GM19043 (cell line): ENCODE data around the gene RPS6KA6.

Experiments
- ATAC-seq: cut with Tn5 transposase; IDR thresholded peaks from one replicate; pipeline ENCODE4 v1.9.1; 2021; ENCODE audit warnings: low read depth; ENCODE audit not compliant: unreplicated experiment

RPS6KA6 gene

DNA sequence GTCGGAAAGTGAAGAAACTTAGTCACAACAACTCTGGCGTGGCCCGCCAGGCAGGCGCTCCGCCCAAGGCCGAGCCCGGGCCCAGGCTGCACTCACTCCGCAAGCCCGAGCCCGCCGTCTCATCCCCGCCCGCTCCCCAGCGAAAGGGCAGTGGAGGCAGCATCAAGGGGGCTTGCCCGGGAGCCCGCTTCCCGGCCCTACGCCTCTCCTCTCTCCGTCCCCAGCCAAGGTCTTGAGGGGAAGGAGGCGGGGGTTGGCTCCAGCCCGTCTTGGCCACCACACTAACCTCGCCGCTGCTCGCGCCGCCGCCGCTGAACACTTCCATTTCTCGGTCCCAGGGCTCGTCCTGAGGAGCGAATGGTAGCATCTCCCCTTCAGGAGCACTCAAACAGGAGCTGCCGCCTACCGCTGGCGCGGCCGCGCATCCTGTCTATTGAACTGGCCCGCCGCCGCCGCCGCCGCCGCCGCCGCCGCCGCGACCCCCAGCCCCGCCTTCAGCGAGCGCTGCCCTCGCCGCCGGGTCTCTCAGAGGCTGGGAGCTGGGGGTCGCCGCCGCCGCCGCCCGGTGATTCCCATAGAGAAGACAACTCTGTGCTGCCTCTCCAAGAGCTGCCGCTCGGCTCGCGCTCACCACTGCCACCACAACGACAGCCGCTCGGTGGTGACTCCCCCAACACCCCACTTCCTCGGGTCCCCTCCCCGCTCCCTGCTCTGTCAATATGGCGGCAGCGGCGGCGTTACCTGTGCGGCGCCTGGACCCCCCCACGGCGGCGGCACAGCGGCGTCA lies at the start of gene RPS6KA6:
Gene RPS6KA6 (minus strand): TSS at position 667 of the 787 bp plus-strand sequence. CDS start 300 bp downstream, at position 367.
- no peak for ATAC-seq

DNA sequence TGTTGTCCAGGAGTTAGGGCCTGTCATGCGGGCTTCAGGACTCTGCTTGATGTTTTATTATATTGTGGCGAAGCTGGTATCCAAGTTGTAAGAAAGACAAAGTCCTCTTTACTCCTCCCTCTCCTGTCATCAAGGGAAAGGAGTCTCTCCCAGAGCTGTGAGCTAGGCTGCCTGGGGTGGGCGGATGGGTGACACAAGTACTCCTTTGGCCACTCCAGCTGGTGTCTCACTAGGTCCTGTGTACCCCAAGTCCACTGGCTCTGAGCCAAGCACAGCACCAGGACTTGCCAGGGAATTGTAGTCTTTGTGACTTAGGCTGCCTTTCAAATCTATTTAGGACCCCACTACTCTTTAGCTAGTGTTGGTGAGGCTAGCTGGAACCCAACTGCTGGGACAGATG lies 36.7 kb upstream of the RPS6KA6 start:
- no peak for ATAC-seq

DNA sequence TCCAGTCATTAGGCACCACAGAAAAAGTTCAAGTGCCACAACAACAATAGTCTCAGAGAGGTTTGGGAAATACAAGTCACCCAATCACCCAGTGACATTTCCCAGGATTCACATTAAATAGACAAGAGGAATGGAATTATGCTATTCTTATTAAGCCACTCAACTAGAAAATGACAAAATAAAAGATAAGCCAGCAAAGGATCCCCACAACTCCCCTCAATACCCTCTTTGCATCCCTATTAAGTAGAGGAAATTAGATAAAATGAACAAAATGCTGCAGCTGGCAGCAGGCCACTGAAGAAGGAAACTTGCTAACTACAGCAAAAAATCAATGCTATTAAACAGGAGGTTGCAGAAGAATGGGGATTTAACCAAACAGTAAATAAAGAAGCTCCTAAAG lies 35.3 kb upstream of the RPS6KA6 start:
- ATAC-seq, result no peak

DNA sequence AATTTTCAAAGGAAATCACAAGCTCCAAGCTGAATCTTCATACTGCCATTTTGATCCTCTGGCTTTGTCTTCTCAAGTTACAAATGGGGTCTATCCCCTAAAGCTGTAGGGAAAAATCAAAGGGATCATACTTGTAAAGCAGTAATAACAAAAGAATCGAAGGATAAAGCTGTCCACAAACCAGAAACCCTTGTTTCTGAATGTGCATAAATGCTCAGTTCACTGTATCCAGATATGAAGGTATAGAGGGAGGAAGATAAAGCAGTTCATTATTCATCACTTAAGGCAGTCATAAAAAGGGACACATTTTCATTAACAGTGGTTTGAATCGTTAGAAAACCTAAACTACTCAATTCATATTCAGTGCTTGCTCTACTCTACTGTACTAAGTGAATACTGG lies 33.2 kb upstream of the RPS6KA6 start:
- ATAC-seq, result no peak

DNA sequence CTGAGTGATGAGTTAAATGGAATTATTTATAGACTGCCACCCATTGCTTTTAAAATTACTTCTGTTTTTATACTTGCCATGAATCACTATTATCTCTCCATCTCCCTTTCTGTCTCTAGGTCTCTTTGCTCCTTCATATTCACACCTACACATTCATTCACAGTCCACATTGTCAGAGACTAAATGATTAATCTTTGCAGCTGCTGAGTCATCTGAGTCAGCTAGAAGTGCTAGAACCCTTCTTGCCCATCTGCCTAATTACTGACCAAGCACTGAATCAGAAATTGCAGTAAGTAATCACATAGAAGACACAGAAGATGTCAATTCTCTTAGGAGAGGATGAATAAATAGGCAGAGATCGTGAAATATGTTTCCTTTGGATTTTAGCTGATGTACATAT lies 31.6 kb upstream of the RPS6KA6 start:
- no peak for ATAC-seq

DNA sequence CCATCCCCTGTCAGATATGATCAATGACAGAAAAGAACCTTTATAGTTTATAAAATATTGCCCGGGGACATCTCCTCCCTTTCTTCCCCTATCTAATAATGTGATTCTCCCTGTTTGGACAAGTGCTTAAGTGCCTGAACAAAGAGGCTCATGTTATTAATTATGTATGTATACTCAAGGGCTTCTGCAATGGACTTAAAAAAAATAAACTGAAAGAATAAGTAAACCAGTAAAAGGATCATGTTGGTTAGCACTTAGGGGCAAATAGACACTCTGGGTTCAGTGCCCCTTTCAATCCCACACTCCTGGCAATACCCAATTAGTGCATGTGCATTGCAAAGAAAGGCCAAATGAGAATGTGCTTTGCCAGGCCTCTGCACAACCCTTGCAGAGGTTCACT lies 30.7 kb upstream of the RPS6KA6 start:
- ATAC-seq, result no peak

DNA sequence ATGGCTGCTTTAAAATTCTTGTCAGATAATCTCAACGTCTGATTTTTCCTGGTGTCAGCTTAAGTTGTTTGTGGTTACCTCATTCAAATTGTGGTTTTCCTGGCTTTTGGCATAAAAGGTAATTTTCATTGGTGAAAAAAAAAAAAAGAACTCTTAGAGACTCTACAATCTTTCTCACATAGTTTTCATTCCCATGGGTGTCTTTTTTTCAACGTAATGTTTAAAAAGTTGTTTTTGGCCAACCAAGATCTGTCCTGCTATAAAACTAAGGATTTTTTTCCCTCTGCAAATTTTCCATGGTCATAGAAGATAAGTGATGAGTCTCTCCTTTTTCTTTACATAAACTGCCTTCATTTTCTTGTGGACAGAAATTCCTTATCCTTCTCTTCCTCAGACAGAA lies 28.9 kb upstream of the RPS6KA6 start:
- no peak for ATAC-seq

DNA sequence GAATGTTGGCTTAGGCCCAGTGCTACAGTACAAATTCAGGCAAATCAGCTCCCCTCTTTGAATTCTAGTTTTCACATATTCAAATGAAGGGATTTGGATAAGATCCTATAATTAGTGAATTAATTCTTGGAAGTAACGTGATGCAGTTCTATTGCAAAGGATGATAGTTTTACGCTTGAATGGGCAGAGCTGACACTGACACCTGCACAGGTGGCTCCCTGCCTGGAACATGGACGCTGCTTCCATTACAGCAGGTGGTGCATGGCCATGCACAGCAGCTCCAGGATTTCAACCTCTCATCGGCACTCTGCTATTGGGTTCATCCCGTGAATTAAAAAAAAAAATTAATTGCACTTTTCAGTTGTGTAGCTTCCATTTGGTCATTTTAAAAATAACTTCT lies 28.4 kb upstream of the RPS6KA6 start:
- no peak for ATAC-seq

DNA sequence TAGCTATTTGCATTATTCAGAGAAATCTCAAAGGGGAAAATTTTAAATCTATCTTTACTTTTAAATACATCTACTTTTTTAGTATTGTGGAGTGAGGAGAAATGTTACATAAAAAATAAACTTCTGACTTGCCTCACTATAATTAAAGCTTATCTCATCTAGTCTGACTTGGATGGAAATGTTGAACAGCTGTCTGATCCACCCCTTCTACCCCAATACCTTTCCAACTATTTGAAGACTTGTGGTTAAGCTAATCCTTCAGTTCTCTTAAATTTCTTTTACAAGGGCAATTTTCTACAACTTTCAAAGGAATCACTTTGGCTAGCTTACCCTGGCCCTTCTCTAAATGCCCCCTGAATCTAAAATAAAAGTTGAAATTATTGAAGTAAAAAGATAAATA lies 17.3 kb upstream of the RPS6KA6 start:
- ATAC-seq, result no peak

DNA sequence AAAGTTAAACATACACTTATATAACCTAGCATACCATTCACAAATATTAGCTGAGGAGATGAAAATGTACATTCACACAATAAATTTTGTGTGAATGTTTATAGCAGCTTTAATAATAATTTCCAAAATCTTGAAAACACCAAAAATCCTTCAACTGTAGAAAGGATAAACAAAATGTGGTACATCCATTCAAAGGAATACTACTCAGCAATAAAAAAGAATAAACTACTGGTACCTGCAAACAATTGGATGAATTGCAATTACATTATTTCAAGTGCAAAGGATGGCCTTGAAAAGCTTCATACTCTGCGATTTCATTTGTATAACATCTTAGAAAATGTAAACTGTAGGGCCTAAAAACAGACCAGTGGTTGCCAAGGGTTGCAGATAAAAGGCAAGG lies 11.7 kb upstream of the RPS6KA6 start:
- ATAC-seq, result no peak

DNA sequence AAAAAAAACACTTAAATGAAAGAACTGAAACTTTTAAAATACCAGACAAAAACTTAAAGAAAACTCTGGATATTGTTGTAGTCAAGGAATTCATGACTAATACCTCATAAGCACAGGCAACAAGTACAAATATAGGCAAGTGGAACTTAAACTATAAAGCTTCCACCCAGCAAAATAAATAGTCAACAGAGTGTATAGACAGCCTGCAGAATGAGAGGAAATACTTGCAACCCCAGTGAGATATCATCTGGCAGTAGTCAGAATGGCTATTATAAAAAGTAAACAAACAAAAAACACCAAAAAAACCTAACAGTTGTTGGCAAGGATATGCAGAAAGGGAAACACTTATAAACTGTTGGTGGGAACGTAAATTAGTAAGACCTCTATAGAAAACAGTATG lies 9.6 kb upstream of the RPS6KA6 start:
- ATAC-seq, result no peak

DNA sequence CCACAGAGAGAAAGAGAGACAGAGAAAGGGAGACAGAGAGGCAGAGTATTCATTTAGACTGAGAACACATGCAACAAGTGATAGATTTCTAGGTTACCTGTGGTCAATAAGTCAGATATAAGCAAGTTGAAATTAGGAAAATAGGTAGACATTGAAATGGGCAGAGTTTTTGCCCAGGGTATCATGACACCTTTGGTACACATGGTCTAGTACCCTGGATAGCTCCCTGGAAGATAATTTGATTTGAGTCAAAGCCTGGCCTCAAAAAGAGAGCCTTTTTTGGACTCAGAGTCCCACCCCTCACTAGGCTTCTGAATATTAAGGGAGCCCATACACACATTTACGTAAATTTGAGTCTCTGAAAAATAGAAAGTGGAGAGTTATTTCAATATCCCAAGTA lies 4.0 kb upstream of the RPS6KA6 start:
- ATAC-seq, result no peak

DNA sequence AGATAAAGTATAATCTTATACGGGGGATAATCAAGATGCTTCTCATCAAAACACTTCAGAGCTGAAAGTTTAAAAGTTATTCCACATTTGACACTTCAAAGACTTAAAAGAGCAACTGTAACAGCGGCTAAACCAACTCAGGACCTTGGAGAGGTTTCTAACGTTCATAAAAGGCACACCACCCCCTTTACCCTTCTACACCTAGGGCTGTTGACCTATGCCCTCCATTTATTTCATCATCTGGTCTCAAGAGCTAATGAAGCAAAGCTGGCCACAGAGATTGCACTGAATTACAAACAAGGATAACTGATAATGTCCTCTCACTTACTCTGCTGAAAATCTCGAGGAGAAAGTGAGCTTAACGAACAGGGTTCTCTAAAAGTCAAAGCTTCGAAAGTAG lies 1.1 kb upstream of the RPS6KA6 start:
- no peak for ATAC-seq

DNA sequence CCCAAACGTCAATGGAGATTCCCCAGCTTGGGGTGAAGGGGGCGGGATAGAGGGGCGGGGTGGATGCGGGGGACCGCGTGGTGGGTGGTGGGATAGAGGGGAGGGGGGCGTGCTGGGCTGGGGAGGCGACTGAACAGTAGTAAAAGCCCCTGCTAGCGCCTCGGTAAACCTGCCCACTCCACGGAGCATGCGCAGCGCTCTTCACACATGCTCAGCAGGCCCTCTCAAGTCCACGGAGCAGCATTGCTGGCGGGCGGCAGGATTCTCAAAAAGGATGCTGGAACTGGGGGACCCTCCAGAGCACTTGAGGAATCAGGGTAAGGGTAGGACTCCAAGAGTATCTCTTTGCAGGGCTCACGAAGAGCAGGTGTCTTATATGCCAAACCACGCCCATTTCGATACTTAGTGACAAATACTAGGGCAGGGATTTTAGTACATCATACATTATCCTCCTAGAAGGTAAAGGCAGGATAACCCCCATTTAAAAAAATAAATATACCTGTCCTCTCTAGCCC lies 378 bp upstream of the RPS6KA6 start:
- no peak for ATAC-seq

DNA sequence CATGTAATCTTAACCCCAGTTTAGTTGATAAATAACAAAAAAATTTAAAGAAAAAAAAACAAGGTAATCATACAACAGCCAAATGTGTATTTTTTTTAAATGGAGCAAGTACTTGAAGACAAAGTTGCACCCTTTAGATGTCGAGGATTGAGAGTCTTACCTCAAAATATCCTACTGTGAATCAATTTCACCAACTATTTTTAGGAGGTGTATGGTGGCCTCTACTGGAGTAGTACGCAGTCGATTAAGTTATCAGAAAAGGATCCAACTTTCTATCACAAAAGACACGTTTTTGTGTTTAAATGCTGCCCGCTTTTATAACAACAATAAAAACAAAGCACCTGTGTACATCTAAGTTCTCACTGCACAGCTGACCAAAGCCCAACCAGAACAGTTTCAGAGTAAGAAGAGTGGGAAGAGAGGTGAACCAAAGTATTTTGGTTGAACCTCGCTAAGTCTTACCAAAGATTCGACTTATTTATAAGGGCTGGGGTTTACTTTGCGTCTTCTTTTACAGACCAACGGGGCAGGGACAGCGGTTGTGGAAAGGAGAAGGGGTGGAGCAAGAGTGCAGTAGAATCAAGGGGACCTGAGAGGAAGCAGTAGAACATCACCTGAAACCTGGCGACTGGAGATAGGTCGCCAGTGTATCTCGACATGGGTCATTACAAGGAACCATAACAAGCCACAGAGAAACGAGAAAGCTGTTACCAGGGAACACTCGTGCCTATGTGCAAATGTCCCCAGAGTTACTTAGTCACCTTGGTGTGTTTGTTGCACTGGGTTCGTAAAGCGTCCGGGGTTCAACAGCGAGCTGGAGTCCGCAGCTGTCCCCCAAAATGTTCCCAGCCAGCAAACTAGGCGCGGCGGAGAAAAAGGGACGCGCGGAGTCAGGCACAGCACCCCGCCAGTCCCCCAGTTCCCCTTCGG lies 1.1 kb downstream of the RPS6KA6 start:
- no peak for ATAC-seq

DNA sequence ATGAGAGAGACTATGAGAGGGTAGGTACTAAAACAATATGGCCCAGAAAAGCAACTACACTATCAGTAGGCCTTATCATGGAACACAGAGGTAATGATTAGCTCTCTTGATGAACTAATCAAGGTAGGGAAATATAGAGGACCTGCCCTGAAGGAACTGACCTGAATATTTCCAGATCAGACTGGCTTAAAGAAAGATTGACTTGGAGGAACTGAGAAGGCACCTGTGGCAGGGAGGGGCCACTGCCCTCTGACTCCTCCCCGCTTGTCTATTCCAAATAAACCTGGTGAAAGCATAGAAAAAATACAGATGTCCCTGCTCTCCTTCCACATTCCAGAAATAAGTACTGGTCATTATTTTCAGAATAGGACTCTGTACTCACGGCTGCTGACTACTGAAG lies 5.5 kb downstream of the RPS6KA6 start:
- no peak for ATAC-seq

DNA sequence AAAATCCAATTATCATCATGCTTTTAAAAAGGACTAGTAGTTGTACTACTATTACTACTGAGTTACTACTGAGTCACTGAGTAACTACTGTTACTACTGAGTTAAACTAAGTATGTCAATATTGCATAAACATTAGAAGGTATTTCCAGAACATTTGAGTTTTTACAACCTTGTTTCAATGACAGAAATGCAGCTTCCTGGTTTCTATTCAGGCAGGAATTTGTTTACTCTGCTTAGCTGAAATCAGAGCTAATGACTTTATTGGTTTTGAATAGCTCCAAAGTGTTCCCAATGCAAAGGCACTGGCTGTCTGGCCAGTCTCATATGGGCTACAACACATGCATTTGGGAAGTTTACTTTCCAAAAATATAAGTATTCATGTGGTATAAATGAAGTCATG lies 12.0 kb downstream of the RPS6KA6 start:
- no peak for ATAC-seq

DNA sequence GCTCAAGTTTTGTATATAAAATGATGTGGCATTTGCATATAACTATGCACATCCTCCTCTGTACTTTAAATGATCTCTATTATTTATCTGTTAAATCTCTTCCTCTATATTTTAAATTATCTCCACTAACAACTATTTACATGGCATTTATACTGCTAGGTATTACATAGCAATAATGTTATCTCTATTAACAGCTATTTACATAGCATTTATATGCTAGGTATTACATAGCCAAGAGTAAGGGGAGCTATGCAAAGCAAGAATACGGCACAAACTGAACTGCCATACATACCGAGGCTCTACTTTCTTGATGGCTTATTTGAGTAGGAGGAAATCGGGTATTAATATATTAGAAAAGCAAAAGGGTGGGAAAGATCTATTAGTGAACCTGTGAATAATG lies 12.7 kb downstream of the RPS6KA6 start:
- ATAC-seq, result no peak

DNA sequence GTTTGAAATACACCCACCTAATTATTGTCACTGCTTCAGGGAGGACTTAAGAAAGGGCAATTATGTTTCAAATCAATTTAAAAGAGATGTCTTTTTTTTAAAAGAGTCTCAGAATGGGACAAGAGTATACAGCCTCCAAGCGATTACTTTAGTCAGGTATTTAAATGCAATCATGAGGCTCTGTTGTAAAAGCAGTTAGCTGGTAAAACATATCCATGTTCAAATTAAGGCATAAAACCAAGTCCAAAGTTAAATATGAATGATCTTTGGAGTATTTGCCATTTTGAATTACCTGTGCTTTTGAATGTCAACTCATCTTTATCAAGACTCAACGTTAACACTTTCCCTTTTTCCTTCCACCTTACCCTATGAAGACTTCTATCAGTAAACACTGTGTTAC lies 13.7 kb downstream of the RPS6KA6 start:
- no peak for ATAC-seq

DNA sequence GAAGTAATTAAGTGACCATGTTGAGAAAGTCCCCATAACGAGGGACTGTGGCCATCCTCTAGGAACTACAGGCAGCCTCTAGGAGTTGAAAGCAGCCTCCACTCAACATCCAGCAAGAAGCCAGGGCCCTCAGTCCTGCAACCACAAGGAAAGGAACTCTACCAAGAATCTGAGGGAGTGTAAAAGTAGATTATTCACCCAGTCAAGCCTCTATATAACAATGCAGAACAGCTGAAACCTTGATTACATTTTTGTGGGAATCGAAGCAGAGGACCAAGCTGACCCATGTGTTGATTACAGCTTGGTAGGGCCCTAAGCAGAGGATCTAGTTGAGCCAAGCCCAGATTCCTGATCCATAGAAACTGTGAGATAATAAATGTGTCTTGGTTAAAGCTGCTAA lies 17.1 kb downstream of the RPS6KA6 start:
- ATAC-seq, result no peak

DNA sequence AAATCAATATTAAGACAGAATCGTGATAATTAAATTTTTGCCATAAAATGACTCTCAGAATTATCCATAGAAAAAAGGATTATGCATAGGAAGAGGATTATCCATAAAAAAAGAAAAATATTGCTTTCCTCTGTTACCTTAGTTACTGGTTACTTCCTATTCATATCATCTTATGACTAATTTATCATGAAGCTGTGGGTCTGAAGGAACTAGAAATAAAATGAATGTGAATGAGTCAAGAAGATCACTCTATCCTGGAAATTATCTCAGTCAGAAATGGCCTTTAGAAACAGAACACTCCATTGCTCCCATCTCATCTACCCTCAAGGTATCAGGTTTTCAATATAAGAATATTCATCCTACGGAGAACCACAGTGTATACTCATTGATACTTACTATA lies 19.4 kb downstream of the RPS6KA6 start:
- ATAC-seq, result no peak

DNA sequence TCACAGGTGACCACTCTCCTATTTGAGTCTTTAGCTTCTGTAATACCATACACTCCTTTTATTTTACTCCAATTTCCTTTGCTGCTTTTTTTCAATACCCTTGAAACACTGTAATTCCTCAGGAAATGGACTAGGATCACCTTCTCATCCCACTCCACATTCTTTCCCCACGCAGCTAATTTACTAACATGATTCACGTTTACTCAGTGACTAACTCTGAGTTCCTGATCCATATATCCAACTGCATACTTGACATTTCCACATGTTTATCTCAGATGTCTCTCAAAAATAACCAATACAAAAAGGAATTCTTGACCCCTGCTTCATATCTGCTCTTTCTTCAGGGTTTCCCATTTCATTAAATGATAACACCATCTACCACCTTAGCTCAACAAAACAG lies 19.9 kb downstream of the RPS6KA6 start:
- ATAC-seq, result no peak
